ENCODE results near the gene NUP210.

NUP210 gene

GRCh38 chr3:13281507-13282357, 138.4 kb downstream of the NUP210 start:
- Mint-ChIP-seq H3K4me3 (peak overlapping the region; percentile 66), H3K27ac (peak overlapping the region; percentile 73), H3K4me1 (peaks cover 11% of the 10 kb centered on the region), H3K27me3 (peaks cover 64% of the 10 kb centered on the region), H3K9me3 (no peaks in the 10 kb centered on the region), H3K36me3 (no peaks in the 10 kb centered on the region)
- peak; percentile 5 for ATAC-seq

- Mint-ChIP-seq H3K9me3 (no peaks in the 10 kb centered on the region), H3K4me3 (peak overlapping the region; percentile 29), H3K27ac (peak overlapping the region; percentile 73), H3K4me1 (peaks cover 11% of the 10 kb centered on the region), H3K36me3 (no peaks in the 10 kb centered on the region), H3K27me3 (peaks cover 56% of the 10 kb centered on the region)
- ATAC-seq: no peak
Measured at GRCh38 chr3:13280811-13281506, 139.2 kb downstream of the NUP210 start.

GRCh38 chr3:13280122-13280790, 139.9 kb downstream of the NUP210 start:
- no peak for ATAC-seq
- Mint-ChIP-seq H3K4me3 (no peak overlapping the region), H3K27me3 (peaks cover 49% of the 10 kb centered on the region), H3K9me3 (no peaks in the 10 kb centered on the region), H3K36me3 (no peaks in the 10 kb centered on the region), H3K27ac (no peak overlapping the region), H3K4me1 (peaks cover 11% of the 10 kb centered on the region)

GRCh38 chr3:13279532-13279910, 140.6 kb downstream of the NUP210 start:
- Mint-ChIP-seq H3K4me3 (no peak overlapping the region), H3K27me3 (peaks cover 42% of the 10 kb centered on the region), H3K27ac (no peak overlapping the region), H3K4me1 (peaks cover 15% of the 10 kb centered on the region), H3K36me3 (no peaks in the 10 kb centered on the region), H3K9me3 (no peaks in the 10 kb centered on the region)
- no peak for ATAC-seq

GRCh38 chr3:13278783-13279531, 141.2 kb downstream of the NUP210 start:
- H3K4me3 Mint-ChIP-seq: no peak overlapping the region

GRCh38 chr3:13277860-13278531, 142.1 kb downstream of the NUP210 start:
- no peak overlapping the region for H3K27ac Mint-ChIP-seq

More at GRCh38 chr3:13278783-13279531, 141.2 kb downstream of the NUP210 start:
- no peak overlapping the region for H3K27ac Mint-ChIP-seq
- no peak for ATAC-seq
- H3K4me1 Mint-ChIP-seq: peaks cover 20% of the 10 kb centered on the region
- peaks cover 42% of the 10 kb centered on the region for H3K27me3 Mint-ChIP-seq
- no peaks in the 10 kb centered on the region for H3K9me3 Mint-ChIP-seq
- no peaks in the 10 kb centered on the region for H3K36me3 Mint-ChIP-seq

GRCh38 chr3:13277196-13277813, 142.8 kb downstream of the NUP210 start:
- Mint-ChIP-seq H3K4me1 (peaks cover 28% of the 10 kb centered on the region), H3K4me3 (no peak overlapping the region), H3K36me3 (no peaks in the 10 kb centered on the region), H3K27me3 (peaks cover 44% of the 10 kb centered on the region), H3K27ac (no peak overlapping the region), H3K9me3 (no peaks in the 10 kb centered on the region)
- no peak for ATAC-seq

More at GRCh38 chr3:13277860-13278531, 142.1 kb downstream of the NUP210 start:
- H3K4me3 Mint-ChIP-seq: no peak overlapping the region
- H3K36me3 Mint-ChIP-seq: no peaks in the 10 kb centered on the region
- peaks cover 43% of the 10 kb centered on the region for H3K27me3 Mint-ChIP-seq
- H3K4me1 Mint-ChIP-seq: peaks cover 28% of the 10 kb centered on the region
- no peaks in the 10 kb centered on the region for H3K9me3 Mint-ChIP-seq
- no peak for ATAC-seq

- peaks cover 24% of the 10 kb centered on the region for H3K4me1 Mint-ChIP-seq
Measured at GRCh38 chr3:13276438-13277195, 143.5 kb downstream of the NUP210 start.

GRCh38 chr3:13275376-13276005, 144.6 kb downstream of the NUP210 start:
- no peak for ATAC-seq

More at GRCh38 chr3:13276438-13277195, 143.5 kb downstream of the NUP210 start:
- peaks cover 39% of the 10 kb centered on the region for H3K27me3 Mint-ChIP-seq
- H3K4me3 Mint-ChIP-seq: no peak overlapping the region
- no peaks in the 10 kb centered on the region for H3K9me3 Mint-ChIP-seq
- H3K27ac Mint-ChIP-seq: no peak overlapping the region
- no peak for ATAC-seq
- no peaks in the 10 kb centered on the region for H3K36me3 Mint-ChIP-seq

GRCh38 chr3:13274551-13275332, 145.4 kb downstream of the NUP210 start:
- H3K4me1 Mint-ChIP-seq: peaks cover 16% of the 10 kb centered on the region
- ATAC-seq: no peak
- H3K4me3 Mint-ChIP-seq: no peak overlapping the region
- H3K9me3 Mint-ChIP-seq: peaks cover 3% of the 10 kb centered on the region
- peaks cover 29% of the 10 kb centered on the region for H3K27me3 Mint-ChIP-seq
- no peak overlapping the region for H3K27ac Mint-ChIP-seq
- H3K36me3 Mint-ChIP-seq: no peaks in the 10 kb centered on the region

More at GRCh38 chr3:13275376-13276005, 144.6 kb downstream of the NUP210 start:
- Mint-ChIP-seq H3K4me3 (no peak overlapping the region), H3K27me3 (peaks cover 29% of the 10 kb centered on the region), H3K9me3 (peaks cover 2% of the 10 kb centered on the region), H3K4me1 (peaks cover 16% of the 10 kb centered on the region), H3K36me3 (no peaks in the 10 kb centered on the region), H3K27ac (no peak overlapping the region)

GRCh38 chr3:13274125-13274524, 146.0 kb downstream of the NUP210 start:
- ATAC-seq: no peak
- Mint-ChIP-seq H3K27ac (no peak overlapping the region), H3K27me3 (peaks cover 29% of the 10 kb centered on the region), H3K4me1 (peaks cover 16% of the 10 kb centered on the region), H3K4me3 (no peak overlapping the region), H3K36me3 (no peaks in the 10 kb centered on the region), H3K9me3 (peaks cover 6% of the 10 kb centered on the region)

GRCh38 chr3:13273604-13274105, 146.5 kb downstream of the NUP210 start:
- peak; percentile 42 for ATAC-seq
- Mint-ChIP-seq H3K27me3 (peaks cover 29% of the 10 kb centered on the region), H3K9me3 (peaks cover 6% of the 10 kb centered on the region), H3K4me3 (no peak overlapping the region), H3K36me3 (no peaks in the 10 kb centered on the region), H3K27ac (no peak overlapping the region), H3K4me1 (peaks cover 16% of the 10 kb centered on the region)
